ENCODE data around the gene TSTD1. TPM values are rescaled to one million over a fixed set of nuclear protein-coding genes. Genes with fewer than 3 reads are reported as not detected.

Gene TSTD1
- total and polyA plus RNA-seq, 2 experiments from 2014 or later, result not detected

DNA sequence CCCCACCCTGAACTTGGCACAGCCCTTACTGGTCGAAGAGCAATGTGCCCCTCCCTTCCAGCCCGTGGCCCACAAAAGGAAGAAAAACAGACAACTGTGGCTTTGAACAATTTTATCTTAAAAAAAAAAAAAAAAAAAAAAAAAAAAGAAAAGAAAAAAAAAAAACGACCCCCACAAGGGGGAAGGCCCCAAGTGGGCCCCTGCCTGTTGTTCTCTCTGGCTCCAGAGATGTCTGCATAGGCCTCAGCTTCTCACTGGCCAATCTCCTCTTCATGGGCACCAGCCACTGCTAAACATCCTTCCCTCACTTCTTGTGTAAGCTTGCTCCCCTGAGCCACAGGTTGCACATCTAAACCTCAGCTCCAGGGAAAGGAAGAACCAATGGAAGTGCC lies 386 bp upstream of the TSTD1 start:
- peaks cover 7% of the 10 kb centered on the region; the same call in 1 of the 2 replicates for H3K36me3 ChIP-seq (ENCODE audit: low read depth)
- H3K27me3 ChIP-seq (replicated peaks; ENCODE audit: insufficient read depth), result no peaks in the 10 kb centered on the region
- no peaks in the 10 kb centered on the region for H4K20me1 ChIP-seq (ENCODE audit: insufficient read depth)
- H3K4me2 ChIP-seq (ENCODE audit: unreplicated experiment), result no peak overlapping the region
- in situ Hi-C loops (cut with MboI), result no loop called here
- H3K9me2 ChIP-seq (ENCODE audit: insufficient read depth), result no peaks in the 10 kb centered on the region
- TF ChIP-seq EZH2 (IDR thresholded peaks at IDR 0.05; ENCODE audit: insufficient read depth, poor library complexity, severe bottlenecking) (no peak), EZH2phosphoT487 (IDR thresholded peaks at IDR 0.05; ENCODE audit: insufficient read depth, low read depth) (no peak)
- peaks cover 25% of the 10 kb centered on the region for H3K79me2 ChIP-seq (ENCODE audit: insufficient read depth)
- no peak overlapping the region for H3K9ac ChIP-seq
- H3K27ac ChIP-seq, result no peak overlapping the region
- no peak overlapping the region for H3K4me3 ChIP-seq
- 23 to 24% methylated on average over 3 of the region's 3 CpGs for WGBS, 2 experiments (ENCODE audit: low coverage in 1 of 2, low lambda C conversion rate in 2 of 2, missing lambda C conversion rate in 2 of 2)
- no peak overlapping the region for H2AFZ ChIP-seq
- peaks cover 5% of the 10 kb centered on the region; the same call in 1 of the 2 replicates for H3F3A ChIP-seq (ENCODE audit: insufficient read depth)
- no peak for DNase-seq
- peaks cover 4% of the 10 kb centered on the region for H3K4me1 ChIP-seq (ENCODE audit: insufficient read depth)
- H3K9me3 ChIP-seq (ENCODE audit: low read depth), result no peaks in the 10 kb centered on the region

DNA sequence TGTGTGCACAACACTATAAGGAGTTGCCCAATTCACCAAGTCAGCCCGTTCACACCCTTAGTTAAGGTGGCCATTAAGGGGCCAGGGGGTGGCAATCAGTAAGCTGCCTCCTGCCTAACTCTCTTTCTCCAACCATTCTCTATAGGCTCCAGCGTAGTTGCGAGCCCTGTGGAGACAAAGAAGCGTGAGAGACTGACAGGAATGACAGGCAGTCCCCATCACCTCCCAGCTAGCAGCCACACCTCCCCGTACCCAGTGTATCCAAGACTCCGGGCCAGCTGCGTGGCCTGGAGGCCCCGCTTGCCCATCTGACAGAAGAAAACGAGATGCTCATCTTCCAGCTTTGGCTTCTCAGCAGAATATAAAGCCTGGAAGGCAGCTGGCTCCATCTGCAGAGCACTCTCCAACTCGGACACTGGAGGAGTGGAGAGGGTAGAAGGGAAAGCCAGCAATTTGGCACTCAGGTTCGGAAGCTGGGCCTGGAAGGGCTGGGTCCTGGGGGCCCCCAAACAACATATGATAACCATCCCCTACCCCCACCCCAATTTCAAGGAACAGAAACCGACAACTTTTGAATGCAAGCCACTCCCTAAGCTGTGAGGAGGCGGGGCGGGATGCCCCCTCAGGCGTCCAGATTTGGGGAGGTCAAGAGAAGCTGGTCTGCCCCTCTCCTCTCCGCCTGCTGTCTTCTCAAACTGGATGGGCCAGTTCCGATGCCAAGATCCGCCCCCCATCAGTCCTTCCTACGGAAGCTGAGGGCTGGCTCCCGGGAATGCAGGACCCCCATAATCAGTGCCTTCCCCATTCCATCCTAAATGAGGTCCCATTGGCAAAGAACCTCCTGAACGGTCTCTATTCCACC lies 872 bp downstream of the TSTD1 start:
- in situ Hi-C loops (cut with MboI), result no loop called here
- H2AFZ ChIP-seq, result no peak overlapping the region
- no peaks in the 10 kb centered on the region for H3K9me2 ChIP-seq (ENCODE audit: insufficient read depth)
- TF ChIP-seq EZH2phosphoT487 (IDR thresholded peaks at IDR 0.05; ENCODE audit: insufficient read depth, low read depth) (no peak), EZH2 (IDR thresholded peaks at IDR 0.05; ENCODE audit: insufficient read depth, poor library complexity, severe bottlenecking) (no peak)
- H3K4me1 ChIP-seq (ENCODE audit: insufficient read depth), result no peaks in the 10 kb centered on the region
- DNase-seq, result no peak
- H3K9me3 ChIP-seq (ENCODE audit: low read depth), result no peaks in the 10 kb centered on the region
- no peak overlapping the region for H3K27ac ChIP-seq
- WGBS, 2 experiments (ENCODE audit: low coverage in 1 of 2, low lambda C conversion rate in 2 of 2, missing lambda C conversion rate in 2 of 2), result 83 to 84% methylated on average over 20 to 21 of the region's 21 CpGs
- peaks cover 7% of the 10 kb centered on the region; the same call in 1 of the 2 replicates for H3K36me3 ChIP-seq (ENCODE audit: low read depth)
- no peak overlapping the region for H3K4me3 ChIP-seq
- no peak overlapping the region for H3K4me2 ChIP-seq (ENCODE audit: unreplicated experiment)
- no peaks in the 10 kb centered on the region for H4K20me1 ChIP-seq (ENCODE audit: insufficient read depth)
- peaks cover 5% of the 10 kb centered on the region; the same call in 1 of the 2 replicates for H3F3A ChIP-seq (ENCODE audit: insufficient read depth)
- peaks cover 13% of the 10 kb centered on the region for H3K79me2 ChIP-seq (ENCODE audit: insufficient read depth)
- H3K9ac ChIP-seq, result no peak overlapping the region
- H3K27me3 ChIP-seq (replicated peaks; ENCODE audit: insufficient read depth), result no peaks in the 10 kb centered on the region

DNA sequence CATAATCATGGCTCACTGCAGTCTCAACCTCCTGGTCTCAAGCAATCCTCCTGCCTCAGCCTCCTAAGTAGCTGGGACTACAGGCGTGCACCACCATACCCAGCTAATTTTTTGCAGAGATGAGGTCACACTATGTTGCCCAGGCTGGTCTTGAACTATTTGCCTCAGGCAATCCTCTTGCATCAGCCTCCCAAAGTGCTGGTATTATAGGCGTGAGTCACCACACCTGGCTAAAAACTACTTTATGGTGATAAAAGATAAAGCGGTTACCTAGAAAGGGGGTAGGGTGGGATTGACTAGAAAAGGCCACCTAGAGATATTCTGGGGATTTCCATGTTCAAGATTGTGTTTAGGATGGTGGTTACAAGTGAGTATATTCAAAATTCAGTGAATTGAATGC lies 5.0 kb downstream of the TSTD1 start:
- Histone ChIP-seq H3K27ac (no peak overlapping the region), H3K27me3 (replicated peaks; ENCODE audit: insufficient read depth) (no peaks in the 10 kb centered on the region), H3K4me1 (ENCODE audit: insufficient read depth) (0 out of 2 replicates have a peak, but pooled peaks cover 4% of the 10 kb centered on the region), H2AFZ (no peak overlapping the region), H3K79me2 (ENCODE audit: insufficient read depth) (no peaks in the 10 kb centered on the region), H3K9me3 (ENCODE audit: low read depth) (no peaks in the 10 kb centered on the region), H3K4me2 (ENCODE audit: unreplicated experiment) (no peak overlapping the region), H3K4me3 (no peak overlapping the region), H4K20me1 (ENCODE audit: insufficient read depth) (no peaks in the 10 kb centered on the region), H3K9me2 (ENCODE audit: insufficient read depth) (no peaks in the 10 kb centered on the region), H3K36me3 (ENCODE audit: low read depth) (no peaks in the 10 kb centered on the region), H3F3A (ENCODE audit: insufficient read depth) (peaks cover 5% of the 10 kb centered on the region; the same call in 1 of the 2 replicates), H3K9ac (no peak overlapping the region)
- WGBS, 2 experiments (ENCODE audit: low coverage in 1 of 2, low lambda C conversion rate in 2 of 2, missing lambda C conversion rate in 2 of 2), result 89 to 90% methylated on average over 3 of the region's 3 CpGs
- TF ChIP-seq EZH2 (IDR thresholded peaks at IDR 0.05; ENCODE audit: insufficient read depth, poor library complexity, severe bottlenecking) (no peak), EZH2phosphoT487 (IDR thresholded peaks at IDR 0.05; ENCODE audit: insufficient read depth, low read depth) (no peak)
- in situ Hi-C loops (cut with MboI), result no loop called here
- DNase-seq, result peak; percentile 16

DNA sequence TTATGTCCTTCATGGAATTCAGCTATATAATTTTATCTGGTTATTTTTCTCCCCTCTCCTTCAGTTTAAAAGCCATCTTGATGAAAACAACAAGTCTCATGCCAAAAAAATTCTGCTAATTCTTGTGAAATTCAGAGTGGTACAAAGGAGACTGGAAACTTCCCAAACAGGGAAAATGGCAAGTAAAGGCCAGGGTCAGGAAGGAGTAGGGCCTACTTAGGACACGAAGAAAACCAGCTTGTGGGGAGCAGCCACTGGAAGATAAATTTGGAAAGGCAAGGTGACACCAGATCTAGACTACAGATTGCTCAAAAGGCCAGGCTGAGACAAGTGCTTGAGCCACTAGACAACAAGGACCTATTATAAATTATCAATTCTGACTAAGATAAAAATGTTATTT lies 6.4 kb downstream of the TSTD1 start:
- Histone ChIP-seq H3K9me3 (ENCODE audit: low read depth) (no peaks in the 10 kb centered on the region), H3K36me3 (ENCODE audit: low read depth) (no peaks in the 10 kb centered on the region), H3K79me2 (ENCODE audit: insufficient read depth) (no peaks in the 10 kb centered on the region), H3K4me1 (ENCODE audit: insufficient read depth) (0 out of 2 replicates have a peak, but pooled peaks cover 4% of the 10 kb centered on the region), H4K20me1 (ENCODE audit: insufficient read depth) (no peaks in the 10 kb centered on the region), H3K9ac (no peak overlapping the region), H3K4me2 (ENCODE audit: unreplicated experiment) (no peak overlapping the region), H3K4me3 (no peak overlapping the region), H3F3A (ENCODE audit: insufficient read depth) (peaks cover 5% of the 10 kb centered on the region; the same call in 1 of the 2 replicates), H3K27ac (no peak overlapping the region), H2AFZ (no peak overlapping the region), H3K9me2 (ENCODE audit: insufficient read depth) (no peaks in the 10 kb centered on the region), H3K27me3 (replicated peaks; ENCODE audit: insufficient read depth) (no peaks in the 10 kb centered on the region)
- TF ChIP-seq EZH2phosphoT487 (IDR thresholded peaks at IDR 0.05; ENCODE audit: insufficient read depth, low read depth), result no peak
- in situ Hi-C loops (cut with MboI), result no loop called here
- 76 to 95% methylated on average over 1 of the region's 1 CpG for WGBS, 2 experiments (ENCODE audit: low coverage in 1 of 2, low lambda C conversion rate in 2 of 2, missing lambda C conversion rate in 2 of 2)
- DNase-seq, result no peak
